NCI-H187 (cell line): Measurements from ENCODE around the gene PPP3R1.

Experiments
- DNase-seq, 2 experiments: peaks; one replicate each; lab custom pipeline; 2025; lab: John Stamatoyannopoulos, UW

PPP3R1 gene

GRCh38 chr2:68258851-68259250 lies 6.5 kb upstream of the PPP3R1 start:
- no peak for DNase-seq

GRCh38 chr2:68256093-68256450 lies 3.7 kb upstream of the PPP3R1 start:
- no peak for DNase-seq

GRCh38 chr2:68253219-68254068 lies 1.1 kb upstream of the PPP3R1 start:
- no peak for DNase-seq

GRCh38 chr2:68251855-68252399 lies 405 bp downstream of the PPP3R1 start:
- no peak for DNase-seq

GRCh38 chr2:68251187-68251854 lies 1.0 kb downstream of the PPP3R1 start:
- peak; percentile 66 to 82 for DNase-seq

GRCh38 chr2:68250652-68251186 lies 1.6 kb downstream of the PPP3R1 start:
- no peak for DNase-seq

GRCh38 chr2:68250196-68250595 lies 2.1 kb downstream of the PPP3R1 start:
- DNase-seq: no peak

GRCh38 chr2:68248806-68249205 lies 3.5 kb downstream of the PPP3R1 start:
- no peak for DNase-seq

- no peak for DNase-seq
These were observed 4.0 kb downstream of the PPP3R1 start for GRCh38 chr2:68248361-68248760.

GRCh38 chr2:68246396-68246795 lies 5.9 kb downstream of the PPP3R1 start:
- no peak for DNase-seq

GRCh38 chr2:68245672-68246071 lies 6.7 kb downstream of the PPP3R1 start:
- no peak for DNase-seq

- no peak for DNase-seq
These were observed 7.3 kb downstream of the PPP3R1 start for GRCh38 chr2:68245066-68245465.

GRCh38 chr2:68244456-68244855 lies 7.9 kb downstream of the PPP3R1 start:
- no peak for DNase-seq

- no peak for DNase-seq
These were observed 10.6 kb downstream of the PPP3R1 start for GRCh38 chr2:68241732-68242131.

- DNase-seq: no peak
These were observed 11.9 kb downstream of the PPP3R1 start for GRCh38 chr2:68240446-68240845.

GRCh38 chr2:68238955-68239822 lies 13.1 kb downstream of the PPP3R1 start:
- DNase-seq: no peak

- DNase-seq: no peak
These were observed 14.3 kb downstream of the PPP3R1 start for GRCh38 chr2:68237976-68238580.

GRCh38 chr2:68237404-68237803 lies 14.9 kb downstream of the PPP3R1 start:
- no peak for DNase-seq

GRCh38 chr2:68236876-68237275 lies 15.5 kb downstream of the PPP3R1 start:
- no peak for DNase-seq

- no peak for DNase-seq
These were observed 16.1 kb downstream of the PPP3R1 start for GRCh38 chr2:68236103-68236734.

GRCh38 chr2:68235090-68235489 lies 17.2 kb downstream of the PPP3R1 start:
- no peak for DNase-seq
